K562 (cell line): ENCODE measurements around the gene CELF6. TPM values are rescaled to one million over a fixed set of nuclear protein-coding genes. Genes with fewer than 3 reads are reported as not detected.
A peak's percentile ranks its signal among the peaks of the same experiment; 100 is the strongest.

Experiments used
- ARID1B ChIP-seq: fragments of 450-650 bp; IDR thresholded peaks from 2 replicates; pipeline ENCODE4 v1.6.1; 2016; ENCODE audit warnings: antibody characterized with exemption, mild to moderate bottlenecking, inconsistent platforms
- CHD2 ChIP-seq: IDR thresholded peaks from 2 replicates; pipeline ENCODE4 v1.6.1; 2011; ENCODE audit warnings: low read depth, low read length
- CREB1 ChIP-seq, 2 experiments: sonication (generic) in 1 of 2; formaldehyde crosslinking in 1 of 2; IDR thresholded peaks; 2 replicates each; pipeline versions ENCODE4 v1.6.1 to v1.8.0; 2012 to 2022; ENCODE audit warnings: inconsistent platforms in 1 of 2, mild to moderate bottlenecking in 1 of 2, missing genetic modification reagents in 1 of 2, moderate library complexity in 1 of 2
- FOXK2 ChIP-seq, 2 experiments: fragments of 450-650 bp; IDR thresholded peaks in 1 of 2; conservative IDR thresholded peaks in 1 of 2; 2 replicates each; pipeline ENCODE4 v1.6.1; 2016; ENCODE audit warnings: low read depth in 2 of 2, mild to moderate bottlenecking in 1 of 2
- GATAD2A ChIP-seq: fragments of 450-650 bp; IDR thresholded peaks from 2 replicates; pipeline ENCODE4 v1.6.1; 2017
- HDAC3 ChIP-seq: fragments of 450-650 bp; IDR thresholded peaks from 2 replicates; pipeline ENCODE4 v1.6.1; 2018; ENCODE audit warnings: borderline replicate concordance, mild to moderate bottlenecking, moderate library complexity; ENCODE audit not compliant: partially characterized antibody
- PML ChIP-seq: IDR thresholded peaks from 2 replicates; pipeline ENCODE4 v1.6.1; 2012; ENCODE audit warnings: low read length, inconsistent platforms
- POLR2AphosphoS2 ChIP-seq: IDR thresholded peaks from 2 replicates; pipeline ENCODE4 v1.6.1; 2012; ENCODE audit warnings: low read length, improper control_type of control experiment
- POLR2AphosphoS5 ChIP-seq: IDR thresholded peaks from 2 replicates; pipeline ENCODE4 v1.6.1; 2011; ENCODE audit warnings: mild to moderate bottlenecking, low read depth, low read length, moderate library complexity; ENCODE audit not compliant: control insufficient read depth, insufficient read depth
- polyA plus RNA-seq, 8 experiments: library from polyadenylated mRNA; depleted of rRNA in 4 of 8; stranded (reverse) in 5 of 8; unstranded in 3 of 8; fragments of >200 nt; fragmentation: Nextera tagmentation in 2 of 8; fragmentation: Illumina TruSeq in 1 of 8; extraction: Ambion mirVana in 2 of 8; extraction: Trizol in 1 of 8; gene quantifications; 2 replicates each; pipeline versions ENCODE4 v1.2.1 to v1.2.3, GENCODE V29; 2011 to 2014; ENCODE audit warnings: inconsistent platforms in 1 of 8, missing spikeins in 1 of 8
- total RNA-seq, 7 experiments: library from RNA; depleted of rRNA in 6 of 7; stranded (reverse); fragments of >200 nt in 6 of 7; fragmentation: Illumina TruSeq in 2 of 7; extraction: Trizol in 2 of 7; gene quantifications; 2 replicates each; pipeline versions ENCODE4 v1.2.1 to v1.2.3, GENCODE V29; 2011 to 2021; ENCODE audit warnings: low replicate concordance in 1 of 7
- TF ChIP-seq, protein P1 (sequence below): fragments of 200-800 bp; sonication (Bioruptor generic); IDR thresholded peaks from 2 replicates; pipeline ENCODE4 v1.6.1; 2016; ENCODE audit warnings: missing genetic modification characterization, missing compliant biosample characterization
- TF ChIP-seq, protein P2 (sequence below): fragments of 450-650 bp; IDR thresholded peaks from 2 replicates; pipeline ENCODE4 v1.6.1; 2017; ENCODE audit warnings: antibody characterized with exemption, mild to moderate bottlenecking
- TF ChIP-seq, protein P3 (sequence below): fragments of 200-800 bp; sonication (Bioruptor generic); IDR thresholded peaks from 2 replicates; pipeline ENCODE4 v1.6.1; 2017; ENCODE audit warnings: missing genetic modification characterization, missing compliant biosample characterization
- TF ChIP-seq, protein P4 (sequence below), 2 experiments: fragments of 200-800 bp in 1 of 2; sonication (Bioruptor generic) in 1 of 2; sonication (generic) in 1 of 2; formaldehyde crosslinking in 1 of 2; IDR thresholded peaks in 1 of 2; conservative IDR thresholded peaks in 1 of 2; 2 replicates each; pipeline versions ENCODE4 v1.5.0 to v1.6.1; 2016 to 2020; ENCODE audit warnings: missing compliant biosample characterization in 1 of 2, missing genetic modification characterization in 1 of 2, missing genetic modification reagents in 1 of 2
- TF ChIP-seq, protein P5 (sequence below): sonication (generic); formaldehyde crosslinking; IDR thresholded peaks from 2 replicates; pipeline ENCODE4 v1.8.0; 2022; ENCODE audit warnings: missing genetic modification reagents, mild to moderate bottlenecking, moderate library complexity, borderline replicate concordance

Gene CELF6
- total and polyA plus RNA-seq, 9 of the 15 experiments (the other 6 are each of a cell fraction or from before 2014, with no cell fraction given) = 0.01 to 0.11 TPM; not detected in 7

DNA sequence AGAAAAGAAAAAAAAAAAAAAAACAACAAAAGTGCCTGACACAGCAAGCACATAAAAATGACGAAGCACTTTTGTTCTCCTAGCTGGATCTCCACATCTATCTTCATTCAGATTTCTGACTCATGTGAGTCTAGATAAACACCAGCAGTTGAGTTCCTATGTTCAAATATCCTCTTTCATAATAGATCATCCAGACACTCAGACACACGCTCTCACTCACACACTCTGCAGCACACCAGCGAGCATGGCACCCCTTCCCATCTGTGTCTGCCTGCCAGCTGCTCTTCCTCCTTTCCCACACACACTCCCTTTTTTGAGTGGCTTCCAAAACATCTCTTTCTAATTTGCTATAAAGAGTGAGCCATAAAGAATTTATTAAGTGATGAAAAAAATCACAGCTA lies 19.8 kb upstream of the CELF6 start (continued):
- TF ChIP-seq, protein P1, sequence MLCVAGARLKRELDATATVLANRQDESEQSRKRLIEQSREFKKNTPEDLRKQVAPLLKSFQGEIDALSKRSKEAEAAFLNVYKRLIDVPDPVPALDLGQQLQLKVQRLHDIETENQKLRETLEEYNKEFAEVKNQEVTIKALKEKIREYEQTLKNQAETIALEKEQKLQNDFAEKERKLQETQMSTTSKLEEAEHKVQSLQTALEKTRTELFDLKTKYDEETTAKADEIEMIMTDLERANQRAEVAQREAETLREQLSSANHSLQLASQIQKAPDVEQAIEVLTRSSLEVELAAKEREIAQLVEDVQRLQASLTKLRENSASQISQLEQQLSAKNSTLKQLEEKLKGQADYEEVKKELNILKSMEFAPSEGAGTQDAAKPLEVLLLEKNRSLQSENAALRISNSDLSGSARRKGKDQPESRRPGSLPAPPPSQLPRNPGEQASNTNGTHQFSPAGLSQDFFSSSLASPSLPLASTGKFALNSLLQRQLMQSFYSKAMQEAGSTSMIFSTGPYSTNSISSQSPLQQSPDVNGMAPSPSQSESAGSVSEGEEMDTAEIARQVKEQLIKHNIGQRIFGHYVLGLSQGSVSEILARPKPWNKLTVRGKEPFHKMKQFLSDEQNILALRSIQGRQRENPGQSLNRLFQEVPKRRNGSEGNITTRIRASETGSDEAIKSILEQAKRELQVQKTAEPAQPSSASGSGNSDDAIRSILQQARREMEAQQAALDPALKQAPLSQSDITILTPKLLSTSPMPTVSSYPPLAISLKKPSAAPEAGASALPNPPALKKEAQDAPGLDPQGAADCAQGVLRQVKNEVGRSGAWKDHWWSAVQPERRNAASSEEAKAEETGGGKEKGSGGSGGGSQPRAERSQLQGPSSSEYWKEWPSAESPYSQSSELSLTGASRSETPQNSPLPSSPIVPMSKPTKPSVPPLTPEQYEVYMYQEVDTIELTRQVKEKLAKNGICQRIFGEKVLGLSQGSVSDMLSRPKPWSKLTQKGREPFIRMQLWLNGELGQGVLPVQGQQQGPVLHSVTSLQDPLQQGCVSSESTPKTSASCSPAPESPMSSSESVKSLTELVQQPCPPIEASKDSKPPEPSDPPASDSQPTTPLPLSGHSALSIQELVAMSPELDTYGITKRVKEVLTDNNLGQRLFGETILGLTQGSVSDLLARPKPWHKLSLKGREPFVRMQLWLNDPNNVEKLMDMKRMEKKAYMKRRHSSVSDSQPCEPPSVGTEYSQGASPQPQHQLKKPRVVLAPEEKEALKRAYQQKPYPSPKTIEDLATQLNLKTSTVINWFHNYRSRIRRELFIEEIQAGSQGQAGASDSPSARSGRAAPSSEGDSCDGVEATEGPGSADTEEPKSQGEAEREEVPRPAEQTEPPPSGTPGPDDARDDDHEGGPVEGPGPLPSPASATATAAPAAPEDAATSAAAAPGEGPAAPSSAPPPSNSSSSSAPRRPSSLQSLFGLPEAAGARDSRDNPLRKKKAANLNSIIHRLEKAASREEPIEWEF (CRISPR knock-in tag) = no peak
- TF ChIP-seq, protein P2, sequence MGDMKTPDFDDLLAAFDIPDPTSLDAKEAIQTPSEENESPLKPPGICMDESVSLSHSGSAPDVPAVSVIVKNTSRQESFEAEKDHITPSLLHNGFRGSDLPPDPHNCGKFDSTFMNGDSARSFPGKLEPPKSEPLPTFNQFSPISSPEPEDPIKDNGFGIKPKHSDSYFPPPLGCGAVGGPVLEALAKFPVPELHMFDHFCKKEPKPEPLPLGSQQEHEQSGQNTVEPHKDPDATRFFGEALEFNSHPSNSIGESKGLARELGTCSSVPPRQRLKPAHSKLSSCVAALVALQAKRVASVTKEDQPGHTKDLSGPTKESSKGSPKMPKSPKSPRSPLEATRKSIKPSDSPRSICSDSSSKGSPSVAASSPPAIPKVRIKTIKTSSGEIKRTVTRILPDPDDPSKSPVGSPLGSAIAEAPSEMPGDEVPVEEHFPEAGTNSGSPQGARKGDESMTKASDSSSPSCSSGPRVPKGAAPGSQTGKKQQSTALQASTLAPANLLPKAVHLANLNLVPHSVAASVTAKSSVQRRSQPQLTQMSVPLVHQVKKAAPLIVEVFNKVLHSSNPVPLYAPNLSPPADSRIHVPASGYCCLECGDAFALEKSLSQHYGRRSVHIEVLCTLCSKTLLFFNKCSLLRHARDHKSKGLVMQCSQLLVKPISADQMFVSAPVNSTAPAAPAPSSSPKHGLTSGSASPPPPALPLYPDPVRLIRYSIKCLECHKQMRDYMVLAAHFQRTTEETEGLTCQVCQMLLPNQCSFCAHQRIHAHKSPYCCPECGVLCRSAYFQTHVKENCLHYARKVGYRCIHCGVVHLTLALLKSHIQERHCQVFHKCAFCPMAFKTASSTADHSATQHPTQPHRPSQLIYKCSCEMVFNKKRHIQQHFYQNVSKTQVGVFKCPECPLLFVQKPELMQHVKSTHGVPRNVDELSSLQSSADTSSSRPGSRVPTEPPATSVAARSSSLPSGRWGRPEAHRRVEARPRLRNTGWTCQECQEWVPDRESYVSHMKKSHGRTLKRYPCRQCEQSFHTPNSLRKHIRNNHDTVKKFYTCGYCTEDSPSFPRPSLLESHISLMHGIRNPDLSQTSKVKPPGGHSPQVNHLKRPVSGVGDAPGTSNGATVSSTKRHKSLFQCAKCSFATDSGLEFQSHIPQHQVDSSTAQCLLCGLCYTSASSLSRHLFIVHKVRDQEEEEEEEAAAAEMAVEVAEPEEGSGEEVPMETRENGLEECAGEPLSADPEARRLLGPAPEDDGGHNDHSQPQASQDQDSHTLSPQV = no peak
- TF ChIP-seq POLR2AphosphoS5 (no peak), PML (no peak), POLR2AphosphoS2 (no peak), CREB1 (IDR thresholded peaks at IDR 0.05) (no peak), CREB1 (CRISPR knock-in tag; IDR thresholded peaks at IDR 0.05) (no peak), FOXK2 (conservative IDR thresholded peaks at IDR 0.05 in 1 of 2, IDR thresholded peaks at IDR 0.05 in 1 of 2; ENCODE audit: low read depth in 2 of 2) (peak; percentile 60 to 71), CHD2 (no peak), GATAD2A (no peak), HDAC3 (no peak), ARID1B (peak; percentile 69)
- TF ChIP-seq, protein P3, sequence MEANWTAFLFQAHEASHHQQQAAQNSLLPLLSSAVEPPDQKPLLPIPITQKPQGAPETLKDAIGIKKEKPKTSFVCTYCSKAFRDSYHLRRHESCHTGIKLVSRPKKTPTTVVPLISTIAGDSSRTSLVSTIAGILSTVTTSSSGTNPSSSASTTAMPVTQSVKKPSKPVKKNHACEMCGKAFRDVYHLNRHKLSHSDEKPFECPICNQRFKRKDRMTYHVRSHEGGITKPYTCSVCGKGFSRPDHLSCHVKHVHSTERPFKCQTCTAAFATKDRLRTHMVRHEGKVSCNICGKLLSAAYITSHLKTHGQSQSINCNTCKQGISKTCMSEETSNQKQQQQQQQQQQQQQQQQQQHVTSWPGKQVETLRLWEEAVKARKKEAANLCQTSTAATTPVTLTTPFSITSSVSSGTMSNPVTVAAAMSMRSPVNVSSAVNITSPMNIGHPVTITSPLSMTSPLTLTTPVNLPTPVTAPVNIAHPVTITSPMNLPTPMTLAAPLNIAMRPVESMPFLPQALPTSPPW (CRISPR knock-in tag) = no peak
- TF ChIP-seq, protein P4, sequence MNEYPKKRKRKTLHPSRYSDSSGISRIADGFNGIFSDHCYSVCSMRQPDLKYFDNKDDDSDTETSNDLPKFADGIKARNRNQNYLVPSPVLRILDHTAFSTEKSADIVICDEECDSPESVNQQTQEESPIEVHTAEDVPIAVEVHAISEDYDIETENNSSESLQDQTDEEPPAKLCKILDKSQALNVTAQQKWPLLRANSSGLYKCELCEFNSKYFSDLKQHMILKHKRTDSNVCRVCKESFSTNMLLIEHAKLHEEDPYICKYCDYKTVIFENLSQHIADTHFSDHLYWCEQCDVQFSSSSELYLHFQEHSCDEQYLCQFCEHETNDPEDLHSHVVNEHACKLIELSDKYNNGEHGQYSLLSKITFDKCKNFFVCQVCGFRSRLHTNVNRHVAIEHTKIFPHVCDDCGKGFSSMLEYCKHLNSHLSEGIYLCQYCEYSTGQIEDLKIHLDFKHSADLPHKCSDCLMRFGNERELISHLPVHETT (CRISPR knock-in tag; conservative IDR thresholded peaks at IDR 0.05 in 1 of 2, IDR thresholded peaks at IDR 0.05 in 1 of 2) = 0 out of 4 replicates have a peak, but pooled peaks of 1 of the 2 experiments have one; percentile 34
- TF ChIP-seq, protein P5, sequence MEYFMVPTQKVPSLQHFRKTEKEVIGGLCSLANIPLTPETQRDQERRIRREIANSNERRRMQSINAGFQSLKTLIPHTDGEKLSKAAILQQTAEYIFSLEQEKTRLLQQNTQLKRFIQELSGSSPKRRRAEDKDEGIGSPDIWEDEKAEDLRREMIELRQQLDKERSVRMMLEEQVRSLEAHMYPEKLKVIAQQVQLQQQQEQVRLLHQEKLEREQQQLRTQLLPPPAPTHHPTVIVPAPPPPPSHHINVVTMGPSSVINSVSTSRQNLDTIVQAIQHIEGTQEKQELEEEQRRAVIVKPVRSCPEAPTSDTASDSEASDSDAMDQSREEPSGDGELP = no peak
